Mucosa of descending colon (tissue), 3 donors: ENCODE results near the gene TEAD1. TPM values are rescaled to one million over a fixed set of nuclear protein-coding genes. Genes with fewer than 3 reads are reported as not detected.

Experiments used
- ATAC-seq: fragments of 200-7000 bp; cut with Tn5 transposase; one replicate; pipeline ENCODE4 v1.9.1; 2020; ENCODE audit warnings: mild to moderate bottlenecking, moderate library complexity
- DNase-seq, 3 donors: peaks; one replicate each; pipeline ENCODE4 v3.0.0-alpha.2; 2020
- H3K36me3 ChIP-seq: fragments of 200-600 bp; one replicate; pipeline ENCODE4 v1.8.0; 2021; ENCODE audit warnings: low read depth, mild to moderate bottlenecking
- H3K4me1 ChIP-seq: fragments of 200-600 bp; one replicate; pipeline ENCODE4 v1.8.0; 2021; ENCODE audit warnings: low read depth, mild to moderate bottlenecking
- H3K4me3 ChIP-seq: fragments of 200-600 bp; one replicate; pipeline ENCODE4 v1.8.0; 2021; ENCODE audit warnings: mild to moderate bottlenecking
- H3K9me3 ChIP-seq: fragments of 200-600 bp; one replicate; pipeline ENCODE4 v1.8.0; 2021; ENCODE audit warnings: mild to moderate bottlenecking
- CTCF ChIP-seq: fragments of 200-600 bp; IDR thresholded peaks from one replicate; pipeline ENCODE4 v1.8.0; 2022; ENCODE audit warnings: antibody characterized with exemption, mild to moderate bottlenecking
- intact Hi-C, 2 donors: fragments of 100-400 bp; cut with DNase I in 1 of 2; cut with micrococcal nuclease in 1 of 2; formaldehyde crosslinking; loops; one replicate each; pipeline versions ENCODE4 v1.11.0 to v1.11.1; 2022; cut with DNase I, micrococcal nuclease
- total RNA-seq, 3 donors: library from RNA; stranded (reverse); fragmentation: NEBNext Ultra II Directional in 2 of 3; extraction: Animal tissue kit (Norgen Biotek cat#: 25700) in 2 of 3; gene quantifications; one replicate each; pipeline versions ENCODE4 v1.2.1 to v1.2.4, GENCODE V29; 2021 to 2023
- donor health status: DM: no; HTN: no; CAD: no; lungs with moderate emphysema.
- donor health status: DM: no; HTN: no; CAD: no.
- donor health status: DM: no; HTN: yes; CAD: no.

Gene TEAD1
- total RNA-seq, 3 donors from 2014 or later, result 33.2 to 196 (median 41.1) TPM

- peak in 1 of 3 donors; percentile 68 for DNase-seq
- peaks cover 21% of the 10 kb centered on the region for H3K4me1 ChIP-seq
Observed at GRCh38 chr11:12706545-12707499, 32.6 kb downstream of the TEAD1 start.

GRCh38 chr11:12707500-12707880 lies 33.3 kb downstream of the TEAD1 start:
- no peaks in the 10 kb centered on the region for H3K36me3 ChIP-seq
- TF ChIP-seq CTCF, result no peak
- H3K4me3 ChIP-seq, result no peak overlapping the region
- peaks cover 21% of the 10 kb centered on the region for H3K4me1 ChIP-seq
- ATAC-seq, result peak; percentile 12
- DNase-seq, result no peak
- intact Hi-C loops, result no loop called here
- H3K9me3 ChIP-seq, result no peaks in the 10 kb centered on the region

More at GRCh38 chr11:12706545-12707499, 32.6 kb downstream of the TEAD1 start:
- Histone ChIP-seq H3K9me3 (no peaks in the 10 kb centered on the region), H3K36me3 (no peaks in the 10 kb centered on the region), H3K4me3 (no peak overlapping the region)
- TF ChIP-seq CTCF, result no peak
- peak; percentile 51 for ATAC-seq
- intact Hi-C loops, result no loop called here

GRCh38 chr11:12711496-12711895 lies 37.3 kb downstream of the TEAD1 start:
- DNase-seq (no peak), ATAC-seq (no peak)
- no peak overlapping the region for H3K4me3 ChIP-seq
- intact Hi-C loops, result no loop called here
- peaks cover 21% of the 10 kb centered on the region for H3K4me1 ChIP-seq
- no peak for TF ChIP-seq CTCF
- H3K9me3 ChIP-seq, result no peaks in the 10 kb centered on the region
- no peaks in the 10 kb centered on the region for H3K36me3 ChIP-seq

GRCh38 chr11:12712132-12712531 lies 37.9 kb downstream of the TEAD1 start:
- DNase-seq, result no peak
- no peak for ATAC-seq
- intact Hi-C loops, result no loop called here
- Histone ChIP-seq H3K4me3 (no peak overlapping the region), H3K4me1 (peaks cover 14% of the 10 kb centered on the region), H3K36me3 (no peaks in the 10 kb centered on the region), H3K9me3 (no peaks in the 10 kb centered on the region)
- no peak for TF ChIP-seq CTCF

- no peak for ATAC-seq
- intact Hi-C loops, result no loop called here
- no peak for TF ChIP-seq CTCF
- Histone ChIP-seq H3K4me3 (no peak overlapping the region), H3K9me3 (no peaks in the 10 kb centered on the region), H3K36me3 (no peaks in the 10 kb centered on the region), H3K4me1 (no peaks in the 10 kb centered on the region)
- no peak for DNase-seq
Observed at GRCh38 chr11:12715131-12715530, 40.9 kb downstream of the TEAD1 start.
